ENCODE data around the gene TIMM22. TPM values are rescaled to one million over a fixed set of nuclear protein-coding genes. Genes with fewer than 3 reads are reported as not detected.

Gene TIMM22
- polyA plus RNA-seq, 1 experiment = 17.7 TPM

DNA sequence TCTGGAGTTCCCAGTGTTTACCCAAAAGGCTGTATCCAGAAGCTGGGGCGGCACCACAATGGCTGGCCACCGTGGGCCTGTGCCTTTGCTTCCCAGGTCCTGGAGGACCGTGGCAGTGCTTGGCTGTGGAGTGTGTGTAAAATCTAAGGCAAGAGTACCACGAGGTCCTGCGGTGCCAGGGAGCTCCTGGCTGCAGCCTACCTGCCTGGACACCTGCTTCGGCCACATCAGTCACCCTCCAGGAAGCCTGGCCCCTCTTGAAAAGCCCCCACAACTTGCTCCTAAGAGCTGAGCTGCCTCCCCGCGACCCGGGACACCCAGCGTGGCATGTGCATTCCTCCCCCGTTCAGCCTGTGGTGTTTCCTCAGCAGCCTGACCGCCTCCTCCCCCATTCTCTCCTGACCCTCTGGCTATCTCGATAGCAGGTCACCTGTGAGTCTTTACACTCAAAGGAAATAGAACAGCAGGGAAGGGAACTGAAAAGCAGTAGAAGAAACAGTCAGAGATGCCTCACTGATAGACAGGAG is 7.9 kb downstream of the TIMM22 start:
- H3K9me3 ChIP-seq (ENCODE audit: control insufficient read depth, insufficient read depth, low read length) = peaks cover 3% of the 10 kb centered on the region; the same call in 1 of the 2 replicates
- TF ChIP-seq, protein P1, sequence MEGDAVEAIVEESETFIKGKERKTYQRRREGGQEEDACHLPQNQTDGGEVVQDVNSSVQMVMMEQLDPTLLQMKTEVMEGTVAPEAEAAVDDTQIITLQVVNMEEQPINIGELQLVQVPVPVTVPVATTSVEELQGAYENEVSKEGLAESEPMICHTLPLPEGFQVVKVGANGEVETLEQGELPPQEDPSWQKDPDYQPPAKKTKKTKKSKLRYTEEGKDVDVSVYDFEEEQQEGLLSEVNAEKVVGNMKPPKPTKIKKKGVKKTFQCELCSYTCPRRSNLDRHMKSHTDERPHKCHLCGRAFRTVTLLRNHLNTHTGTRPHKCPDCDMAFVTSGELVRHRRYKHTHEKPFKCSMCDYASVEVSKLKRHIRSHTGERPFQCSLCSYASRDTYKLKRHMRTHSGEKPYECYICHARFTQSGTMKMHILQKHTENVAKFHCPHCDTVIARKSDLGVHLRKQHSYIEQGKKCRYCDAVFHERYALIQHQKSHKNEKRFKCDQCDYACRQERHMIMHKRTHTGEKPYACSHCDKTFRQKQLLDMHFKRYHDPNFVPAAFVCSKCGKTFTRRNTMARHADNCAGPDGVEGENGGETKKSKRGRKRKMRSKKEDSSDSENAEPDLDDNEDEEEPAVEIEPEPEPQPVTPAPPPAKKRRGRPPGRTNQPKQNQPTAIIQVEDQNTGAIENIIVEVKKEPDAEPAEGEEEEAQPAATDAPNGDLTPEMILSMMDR (IDR thresholded peaks at IDR 0.05; ENCODE audit: low read depth, low read length) = no peak
- CTCF ChIA-PET = interaction anchor here (10.3 kb wide), 1 partner anchor 52 kb away, joined by 141 read pairs; no protein-coding TSS in a partner anchor
- H3K4me3 ChIP-seq (ENCODE audit: low read depth, low read length) = no peak overlapping the region
- no peak overlapping the region for H3K27ac ChIP-seq (ENCODE audit: low read depth, low read length)
- H3K27me3 ChIP-seq (ENCODE audit: control insufficient read depth, insufficient read depth, low read length) = no peaks in the 10 kb centered on the region
- POLR2A ChIA-PET = no interaction called here
- DNase-seq (ENCODE audit: low read depth, low spot score) = no peak

DNA sequence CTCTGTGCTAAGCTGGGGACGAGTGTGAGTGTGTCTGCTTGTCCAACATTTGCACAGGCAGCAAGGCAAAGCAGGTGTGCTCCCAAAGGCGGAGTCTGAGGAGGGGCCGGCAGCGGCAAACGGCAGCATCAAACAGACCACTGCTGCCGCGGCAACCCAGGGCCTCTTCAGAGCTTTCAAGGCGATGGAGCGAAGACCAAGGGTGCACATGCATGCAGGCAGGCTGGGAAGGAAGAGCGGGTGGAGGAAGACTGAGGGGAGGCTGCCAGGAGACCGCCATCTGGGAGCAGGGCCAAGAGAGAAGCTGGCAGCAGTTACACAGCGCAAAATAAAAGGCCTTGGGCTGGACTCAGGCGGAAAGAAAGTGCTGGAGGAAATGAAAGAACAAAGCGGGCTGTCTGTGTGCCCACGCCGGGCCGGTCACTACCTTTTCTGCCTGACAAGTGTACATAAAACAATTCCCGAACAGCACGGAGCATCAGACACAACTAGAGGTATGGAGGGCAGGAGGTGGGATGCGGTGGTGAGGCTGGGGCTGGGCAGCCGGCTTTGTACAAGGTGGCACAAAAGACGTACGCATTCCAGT is 8.5 kb downstream of the TIMM22 start:
- Histone ChIP-seq H3K9me3 (ENCODE audit: control insufficient read depth, insufficient read depth, low read length) (peaks cover 3% of the 10 kb centered on the region; the same call in 1 of the 2 replicates), H3K27ac (ENCODE audit: low read depth, low read length) (no peak overlapping the region), H3K4me3 (ENCODE audit: low read depth, low read length) (no peak overlapping the region), H3K27me3 (ENCODE audit: control insufficient read depth, insufficient read depth, low read length) (no peaks in the 10 kb centered on the region)
- TF ChIP-seq, protein P1 (IDR thresholded peaks at IDR 0.05; ENCODE audit: low read depth, low read length) = no peak
- DNase-seq (ENCODE audit: low read depth, low spot score) = no peak
- ChIA-PET CTCF (interaction anchor here (10.3 kb wide), 1 partner anchor 51 kb away, joined by 141 read pairs; no protein-coding TSS in a partner anchor), POLR2A (no interaction called here)

DNA sequence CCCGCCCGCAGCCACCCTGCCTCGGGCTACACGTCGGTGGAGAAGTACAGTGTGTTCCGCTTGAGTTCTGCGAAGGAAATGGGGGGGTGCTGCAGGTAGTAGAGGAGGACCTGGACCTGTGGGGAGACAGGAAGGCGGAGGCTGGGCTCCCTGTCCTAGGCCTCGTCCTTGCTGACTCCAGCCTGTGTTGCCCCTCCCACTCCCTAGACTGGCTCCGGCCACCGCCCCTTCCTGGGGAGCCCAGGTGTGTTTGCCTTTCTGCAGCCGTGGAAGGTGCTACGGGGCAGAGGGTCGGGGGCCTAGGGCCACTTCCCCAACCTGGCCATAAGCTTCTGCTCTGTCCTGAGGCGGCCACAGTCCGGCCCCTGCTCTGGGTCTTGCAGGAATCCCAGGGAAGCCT is 9.1 kb downstream of the TIMM22 start:
- CTCF ChIA-PET = interaction anchor here (10.3 kb wide), 1 partner anchor 51 kb away, joined by 141 read pairs; no protein-coding TSS in a partner anchor
- no peak overlapping the region for H3K4me3 ChIP-seq (ENCODE audit: low read depth, low read length)
- no peak for DNase-seq (ENCODE audit: low read depth, low spot score)
- peaks cover 3% of the 10 kb centered on the region; the same call in 1 of the 2 replicates for H3K9me3 ChIP-seq (ENCODE audit: control insufficient read depth, insufficient read depth, low read length)
- TF ChIP-seq, protein P1 (IDR thresholded peaks at IDR 0.05; ENCODE audit: low read depth, low read length) = no peak
- no peak overlapping the region for H3K27ac ChIP-seq (ENCODE audit: low read depth, low read length)
- no peaks in the 10 kb centered on the region for H3K27me3 ChIP-seq (ENCODE audit: control insufficient read depth, insufficient read depth, low read length)
- POLR2A ChIA-PET = no interaction called here

DNA sequence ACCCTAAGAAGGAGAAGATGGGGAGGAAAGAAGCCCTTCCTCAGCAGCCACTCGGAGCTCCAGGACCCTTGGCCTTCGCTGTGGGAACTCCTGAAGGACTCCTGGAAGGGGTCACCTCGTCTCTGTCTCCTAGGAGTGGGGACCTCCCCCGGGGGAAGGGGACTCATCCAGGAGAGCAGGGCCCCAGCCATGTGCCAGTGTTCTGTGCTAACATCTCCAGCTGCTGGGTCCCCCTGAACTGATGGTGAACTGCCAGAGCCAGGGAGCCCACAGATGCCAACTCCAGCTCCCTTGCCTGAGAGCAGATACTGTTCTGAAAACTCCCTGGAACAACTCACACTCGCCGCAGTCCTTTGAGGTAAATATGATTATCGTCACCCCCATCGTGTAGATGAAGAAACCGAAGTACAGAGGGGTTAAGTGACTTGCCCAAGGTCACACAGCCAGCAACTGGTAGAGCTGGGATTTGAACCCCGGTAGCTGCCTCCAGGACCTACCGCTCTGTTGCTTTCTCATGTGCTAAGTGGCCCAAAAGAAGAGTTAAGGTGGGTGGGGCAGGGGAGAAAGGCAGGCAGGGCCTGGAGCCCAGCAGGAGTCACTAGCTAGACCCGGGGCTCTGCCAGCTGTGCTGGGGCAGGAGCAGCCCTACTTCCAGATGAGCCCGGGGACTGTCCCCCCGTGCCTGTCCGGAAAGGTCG is 10.5 kb downstream of the TIMM22 start:
- TF ChIP-seq, protein P1 (IDR thresholded peaks at IDR 0.05; ENCODE audit: low read depth, low read length) = no peak
- no peak overlapping the region for H3K4me3 ChIP-seq (ENCODE audit: low read depth, low read length)
- DNase-seq (ENCODE audit: low read depth, low spot score) = no peak
- CTCF ChIA-PET = interaction anchor here (1.3 kb wide), 1 partner anchor 8 kb away, joined by 6 read pairs; no protein-coding TSS in a partner anchor
- POLR2A ChIA-PET = no interaction called here
- peaks cover 3% of the 10 kb centered on the region; the same call in 1 of the 2 replicates for H3K9me3 ChIP-seq (ENCODE audit: control insufficient read depth, insufficient read depth, low read length)
- no peak overlapping the region for H3K27ac ChIP-seq (ENCODE audit: low read depth, low read length)
- no peaks in the 10 kb centered on the region for H3K27me3 ChIP-seq (ENCODE audit: control insufficient read depth, insufficient read depth, low read length)
